K562 (cell line): ENCODE data around the gene PATE3. TPM values are rescaled to one million over a fixed set of nuclear protein-coding genes. Genes with fewer than 3 reads are reported as not detected.

Experiments
- ATAC-seq: fragments of 200-7000 bp; cut with Tn5 transposase; 3 replicates; pipeline ENCODE4 v1.9.1; 2020; ENCODE audit warnings: moderate library complexity
- BruUV-seq: library from RNA; stranded (reverse); fragments of 400-500 nt; replicated peaks from 2 replicates; lab custom pipeline; 2021; lab: Mats Ljungman, UMichigan
- CTCF ChIA-PET: fragments of 300-600 bp; formaldehyde crosslinking; extraction: SDS; loops from one replicate; lab custom pipeline; 2021; ENCODE audit warnings: low intra/inter-chr PET ratio; lab: Yijun Ruan, JAX
- POLR2A ChIA-PET: fragments of 300-600, 350-650 bp; sonication (Branson Sonifier 250); formaldehyde crosslinking; extraction: SDS; loops from one replicate; lab custom pipeline; 2021; ENCODE audit warnings: antibody characterized with exemption, inconsistent platforms; lab: Yijun Ruan, JAX
- DNase-seq, 4 experiments: peaks; one replicate each; pipeline versions ENCODE4 v3.0.0 to v3.0.0-alpha.2; 2011 to 2018; ENCODE audit warnings: low spot score in 3 of 4, mixed read lengths in 3 of 4; ENCODE audit errors: extremely low read depth in 1 of 4
- FAIRE-seq: peaks from 2 replicates; lab custom pipeline; 2011; peaks lifted over from hg19 to GRCh38; lab: Jason Lieb, UNC
- H2AFZ ChIP-seq: 2 replicates; pipeline ENCODE4 v1.6.0; 2011; ENCODE audit warnings: low read depth, low read length, control low read depth, inconsistent platforms
- H3K27ac ChIP-seq: fragments of 200-600 bp; 3 replicates; pipeline ENCODE4 v1.8.0; 2011; ENCODE audit warnings: low read depth, mild to moderate bottlenecking, control low read depth, inconsistent platforms, low read length, moderate library complexity, mixed read lengths; ENCODE audit errors: extremely low read depth
- H3K27me3 ChIP-seq, 2 experiments: fragments of 300-600 bp in 1 of 2; 2 replicates in 1 of 2; 3 replicates in 1 of 2; pipeline versions ENCODE4 v1.6.0 to v1.8.0; 2011; ENCODE audit warnings: inconsistent platforms in 2 of 2, low read length in 2 of 2, mild to moderate bottlenecking in 1 of 2, mixed read lengths in 1 of 2, moderate library complexity in 1 of 2; ENCODE audit not compliant: control insufficient read depth in 2 of 2, insufficient read depth in 2 of 2
- H3K36me3 ChIP-seq: fragments of 300-600 bp; 3 replicates; pipeline ENCODE4 v1.8.0; 2011; ENCODE audit warnings: mild to moderate bottlenecking, low read length, inconsistent platforms; ENCODE audit not compliant: control insufficient read depth, insufficient read depth
- H3K4me1 ChIP-seq, 2 experiments: fragments of 200-600 bp in 1 of 2; replicated peaks in 1 of 2; 2 replicates in 1 of 2; 3 replicates in 1 of 2; pipeline versions ENCODE4 v1.5.1 to v1.8.0; 2011; ENCODE audit warnings: inconsistent platforms in 2 of 2, low read length in 2 of 2, mild to moderate bottlenecking in 1 of 2, mixed read lengths in 1 of 2, moderate library complexity in 1 of 2; ENCODE audit not compliant: control insufficient read depth in 2 of 2, insufficient read depth in 2 of 2
- H3K4me2 ChIP-seq: 2 replicates; pipeline ENCODE4 v1.6.1; 2011; ENCODE audit warnings: low read length, control low read depth, inconsistent platforms, mixed read lengths; ENCODE audit not compliant: insufficient read depth
- H3K4me3 ChIP-seq: fragments of 200-600 bp; sonication (generic), shearing (Covaris generic); 2 replicates; pipeline ENCODE4 v1.5.1; 2016; ENCODE audit warnings: control low read depth, inconsistent platforms
- H3K79me2 ChIP-seq: fragments of 200-600 bp; 3 replicates; pipeline ENCODE4 v1.8.0; 2011; ENCODE audit warnings: low read length, inconsistent platforms; ENCODE audit not compliant: control insufficient read depth, insufficient read depth
- H3K9ac ChIP-seq, 2 experiments: 2 replicates each; pipeline versions ENCODE4 v1.6.0 to v1.6.1; 2011; ENCODE audit warnings: low read depth in 2 of 2, low read length in 2 of 2, control low read depth in 1 of 2, inconsistent platforms in 1 of 2, mild to moderate bottlenecking in 1 of 2, mixed read lengths in 1 of 2; ENCODE audit not compliant: insufficient read depth in 1 of 2
- H3K9me1 ChIP-seq: one replicate; pipeline ENCODE4 v1.6.0; 2011; ENCODE audit warnings: inconsistent platforms, mild to moderate bottlenecking, low read length, moderate library complexity; ENCODE audit not compliant: control insufficient read depth, insufficient read depth
- H3K9me3 ChIP-seq: replicated peaks from 2 replicates; pipeline ENCODE4 v1.5.1; 2011; ENCODE audit warnings: low read depth, low read length, inconsistent platforms; ENCODE audit not compliant: control insufficient read depth, insufficient read depth
- H4K20me1 ChIP-seq: replicated peaks from 2 replicates; pipeline ENCODE4 v1.6.1; 2011; ENCODE audit warnings: low read length, inconsistent platforms, mixed read lengths; ENCODE audit not compliant: control insufficient read depth, insufficient read depth
- CBX8 ChIP-seq: fragments of 200-600 bp; sonication (generic); IDR thresholded peaks from 2 replicates; pipeline ENCODE4 v1.6.1; 2012; ENCODE audit warnings: borderline replicate concordance, mixed run types, low read depth, mild to moderate bottlenecking, moderate library complexity, mixed read lengths, low read length, control low read depth, inconsistent platforms; ENCODE audit not compliant: poor library complexity, severe bottlenecking; ENCODE audit errors: extremely low read depth
- ELF4 ChIP-seq: fragments of 450-650 bp; formaldehyde crosslinking; IDR thresholded peaks from 2 replicates; pipeline ENCODE4 v1.4.0; 2022; ENCODE audit warnings: missing genetic modification characterization
- KDM2B ChIP-seq: fragments of 250-450 bp; sonication (Bioruptor Pico); IDR thresholded peaks from 2 replicates; pipeline ENCODE4 v1.8.0; 2021; ENCODE audit warnings: mild to moderate bottlenecking, moderate library complexity
- LCOR ChIP-seq: sonication (generic); formaldehyde crosslinking; IDR thresholded peaks from 2 replicates; pipeline ENCODE4 v1.8.0; 2022; ENCODE audit warnings: mild to moderate bottlenecking, missing genetic modification reagents
- MAZ ChIP-seq, 2 experiments: fragments of 450-650 bp in 1 of 2; sonication (generic) in 1 of 2; formaldehyde crosslinking; IDR thresholded peaks in 1 of 2; conservative IDR thresholded peaks in 1 of 2; 2 replicates each; pipeline versions ENCODE4 v1.4.0 to v1.5.0; 2020; ENCODE audit warnings: mild to moderate bottlenecking in 1 of 2, missing genetic modification reagents in 1 of 2
- PHB ChIP-seq: fragments of 250-450 bp; sonication (Bioruptor Pico); IDR thresholded peaks from 2 replicates; pipeline ENCODE4 v1.5.0; 2021
- RBM17 ChIP-seq: fragments of 200-400 bp; formaldehyde crosslinking; IDR thresholded peaks from 2 replicates; pipeline ENCODE4 v1.6.1; 2017; ENCODE audit warnings: low read depth, mild to moderate bottlenecking, low read length, borderline replicate concordance
- TFAM ChIP-seq: fragments of 250-450 bp; sonication (Bioruptor Pico); conservative IDR thresholded peaks from 2 replicates; pipeline ENCODE4 v1.5.0; 2021; ENCODE audit warnings: mild to moderate bottlenecking, moderate library complexity
- YBX1 ChIP-seq: fragments of 450-650 bp; IDR thresholded peaks from 2 replicates; pipeline ENCODE4 v1.7.1; 2016; ENCODE audit warnings: mild to moderate bottlenecking
- ZNF584 ChIP-seq: fragments of 200-800 bp; sonication (Bioruptor generic); IDR thresholded peaks from 2 replicates; pipeline ENCODE4 v1.6.1; 2016; ENCODE audit warnings: low read depth, mild to moderate bottlenecking, missing genetic modification characterization, missing compliant biosample characterization
- ZNF79 ChIP-seq: fragments of 250-450 bp; sonication (Bioruptor Pico); IDR thresholded peaks from 2 replicates; pipeline ENCODE4 v1.4.0; 2020; ENCODE audit warnings: low read depth, mild to moderate bottlenecking, moderate library complexity
- WGBS: fragments of 100-300 bp; shearing (Covaris generic); methylation state at CpG from one replicate; pipeline ENCODE4 v1.1.6; 2016; ENCODE audit warnings: low coverage, mixed read lengths; ENCODE audit not compliant: insufficient coverage; ENCODE audit errors: missing lambda C conversion rate; 5-methylcytosine and 5-hydroxymethylcytosine counted together
- in situ Hi-C: fragments of 300-500 bp; cut with MboI; formaldehyde crosslinking; loops from 4 replicates; pipeline ENCODE4 v1.15.0; 2018; ENCODE audit warnings: inconsistent platforms, mixed read lengths
- intact Hi-C: fragments of 100-400 bp; cut with micrococcal nuclease; formaldehyde crosslinking; loops from 2 replicates; pipeline ENCODE4 v1.14.2; 2022
- polyA plus RNA-seq, 8 experiments: library from polyadenylated mRNA; depleted of rRNA in 4 of 8; stranded (reverse) in 5 of 8; unstranded in 3 of 8; fragments of >200 nt; fragmentation: Nextera tagmentation in 2 of 8; fragmentation: Illumina TruSeq in 1 of 8; extraction: Ambion mirVana in 2 of 8; extraction: Trizol in 1 of 8; gene quantifications; 2 replicates each; pipeline versions ENCODE4 v1.2.1 to v1.2.3, GENCODE V29; 2011 to 2014; ENCODE audit warnings: inconsistent platforms in 1 of 8, missing spikeins in 1 of 8
- total RNA-seq, 7 experiments: library from RNA; depleted of rRNA in 6 of 7; stranded (reverse); fragments of >200 nt in 6 of 7; fragmentation: Illumina TruSeq in 2 of 7; extraction: Trizol in 2 of 7; gene quantifications; 2 replicates each; pipeline versions ENCODE4 v1.2.1 to v1.2.3, GENCODE V29; 2011 to 2021; ENCODE audit warnings: low replicate concordance in 1 of 7
- TF ChIP-seq, protein P1 (sequence below): fragments of 250-450 bp; sonication (Bioruptor Pico); IDR thresholded peaks from 2 replicates; pipeline ENCODE4 v1.8.0; 2022; ENCODE audit warnings: moderate library complexity, mild to moderate bottlenecking, inconsistent platforms

The PATE3 gene
- total and polyA plus RNA-seq, 9 of the 15 experiments (the other 6 are each of a cell fraction or from before 2014, with no cell fraction given): not detected

DNA sequence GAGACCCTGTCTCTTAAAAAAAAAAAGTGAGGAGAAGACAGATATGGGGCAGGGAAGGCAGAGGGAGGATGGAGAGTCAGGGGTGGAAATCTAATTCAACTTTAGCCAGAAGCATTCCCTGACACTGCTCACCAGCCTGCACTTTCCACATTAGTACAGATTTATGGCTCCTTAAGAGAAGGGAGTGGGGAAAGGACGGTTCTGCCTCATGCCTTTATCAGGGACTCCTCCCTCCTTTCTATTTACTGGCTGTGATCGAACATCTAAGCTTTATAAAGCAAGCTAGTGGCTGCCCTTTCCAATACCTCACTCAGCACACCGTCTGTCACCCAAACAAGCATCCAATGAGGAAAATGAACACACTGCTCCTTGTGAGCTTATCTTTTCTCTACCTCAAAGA lies 45.1 kb downstream of the PATE3 start, which contains the start of gene PATE4 (continued):
- TF ChIP-seq CBX8 (no peak), TFAM (no peak), LCOR (no peak), YBX1 (no peak), PHB (CRISPR knock-in tag) (no peak), ZNF584 (CRISPR knock-in tag) (no peak), ZNF79 (CRISPR knock-in tag) (no peak), RBM17 (no peak), ELF4 (CRISPR knock-in tag) (no peak)
- TF ChIP-seq, all 486 proteins: peak for 0

DNA sequence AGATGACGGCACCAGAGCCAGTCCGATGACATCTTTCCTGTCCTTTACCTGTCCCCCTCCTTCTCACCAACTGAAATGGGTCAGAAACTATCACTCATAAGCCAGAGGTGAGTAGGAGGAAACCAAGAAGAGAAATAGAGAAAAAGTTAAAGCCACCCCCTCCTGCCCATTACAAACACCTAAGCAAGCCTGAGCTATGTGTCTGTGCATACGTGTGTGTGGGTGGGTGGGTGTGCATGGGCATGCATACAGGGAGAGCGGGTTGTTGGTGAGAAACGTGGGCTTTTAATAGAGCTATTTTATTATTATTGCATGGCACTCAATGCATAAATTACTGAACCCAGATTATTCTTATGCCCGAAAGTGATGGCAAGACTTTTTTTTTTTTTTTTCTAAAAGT lies 47.8 kb downstream of the PATE3 start:
- Histone ChIP-seq H3K9me1 (no peaks in the 10 kb centered on the region), H4K20me1 (no peaks in the 10 kb centered on the region), H3K4me1 (no peaks in the 10 kb centered on the region; a peak in 1 of 5 replicates), H3K9ac (no peak overlapping the region), H3K27me3 (peaks cover 0 to 3% of the 10 kb centered on the region in 2 experiments; a peak in 1 of 5 replicates), H3K79me2 (no peaks in the 10 kb centered on the region), H3K4me2 (no peak overlapping the region), H3K36me3 (no peaks in the 10 kb centered on the region), H3K4me3 (no peak overlapping the region), H3K27ac (no peak overlapping the region), H3K9me3 (no peaks in the 10 kb centered on the region), H2AFZ (no peak overlapping the region)
- FAIRE-seq (no peak), ATAC-seq (no peak), DNase-seq (no peak)
- 0% methylated on average over 6 of the region's 6 CpGs for WGBS
- no TSS peak for BruUV-seq
- CTCF ChIA-PET: no interaction called here
- POLR2A ChIA-PET: interaction anchor here (0.5 to 0.6 kb wide), 3 partner anchors 11 to 684 kb away, joined by 3 to 4 read pairs (median 3); no protein-coding TSS in a partner anchor
- in situ Hi-C loops: no loop called here
- intact Hi-C loops: no loop called here
- TF ChIP-seq MAZ (CRISPR knock-in tag; conservative IDR thresholded peaks at IDR 0.05 in 1 of 2, IDR thresholded peaks at IDR 0.05 in 1 of 2): no peak
- no peak for TF ChIP-seq KDM2B (CRISPR knock-in tag)
- TF ChIP-seq, protein P1, sequence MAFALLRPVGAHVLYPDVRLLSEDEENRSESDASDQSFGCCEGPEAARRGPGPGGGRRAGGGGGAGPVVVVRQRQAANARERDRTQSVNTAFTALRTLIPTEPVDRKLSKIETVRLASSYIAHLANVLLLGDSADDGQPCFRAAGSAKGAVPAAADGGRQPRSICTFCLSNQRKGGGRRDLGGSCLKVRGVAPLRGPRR (CRISPR knock-in tag): no peak

Other genes starting within 250 kb of the PATE3 start
Only the 7 nearest of the 11 such genes appear.
- gene ACRV1, start 107.3 kb upstream of the PATE3 start, total RNA-seq (2014; rRNA removed): not detected in 2 replicates
- not detected in 2 replicates for gene ACRV1, start 107.3 kb upstream of the PATE3 start, total RNA-seq (2014; rRNA removed; fragmentation: Illumina TruSeq; extraction: Trizol)
- not detected in 2 replicates for gene ACRV1, start 107.3 kb upstream of the PATE3 start, total RNA-seq (2015; rRNA removed; fragmentation: Illumina TruSeq; extraction: Trizol)
- gene ACRV1, start 107.3 kb upstream of the PATE3 start, total RNA-seq (2021): not detected in 2 replicates
- gene ACRV1, start 107.3 kb upstream of the PATE3 start, polyA plus RNA-seq (2011; rRNA removed): not detected in 2 replicates
- not detected in 2 replicates for gene ACRV1, start 107.3 kb upstream of the PATE3 start, polyA plus RNA-seq (2014; fragmentation: Illumina TruSeq; extraction: Trizol)
- under 1 TPM; 0.22 to 0.25 TPM for gene ACRV1, start 107.3 kb upstream of the PATE3 start, polyA plus RNA-seq (2014; fragmentation: Nextera tagmentation; extraction: Ambion mirVana)
- not detected in 2 replicates for gene ACRV1, start 107.3 kb upstream of the PATE3 start, polyA plus RNA-seq (2014; rRNA removed)
- gene PATE1, start 41.8 kb upstream of the PATE3 start, total RNA-seq (2014; rRNA removed): not detected in 2 replicates
- gene PATE1, start 41.8 kb upstream of the PATE3 start, total RNA-seq (2014; rRNA removed; fragmentation: Illumina TruSeq; extraction: Trizol): not detected in 2 replicates
- gene PATE1, start 41.8 kb upstream of the PATE3 start, total RNA-seq (2015; rRNA removed; fragmentation: Illumina TruSeq; extraction: Trizol): not detected in 2 replicates
- not detected in 2 replicates for gene PATE1, start 41.8 kb upstream of the PATE3 start, total RNA-seq (2021)
- not detected in 2 replicates for gene PATE1, start 41.8 kb upstream of the PATE3 start, polyA plus RNA-seq (2011; rRNA removed)
- not detected in 2 replicates for gene PATE1, start 41.8 kb upstream of the PATE3 start, polyA plus RNA-seq (2014; fragmentation: Illumina TruSeq; extraction: Trizol)
- gene PATE1, start 41.8 kb upstream of the PATE3 start, polyA plus RNA-seq (2014; fragmentation: Nextera tagmentation; extraction: Ambion mirVana): not detected
- gene PATE1, start 41.8 kb upstream of the PATE3 start, polyA plus RNA-seq (2014; rRNA removed): not detected in 2 replicates
- not detected in 2 replicates for gene PATE2, start 9.3 kb upstream of the PATE3 start, total RNA-seq (2014; rRNA removed)
- not detected in 2 replicates for gene PATE2, start 9.3 kb upstream of the PATE3 start, total RNA-seq (2014; rRNA removed; fragmentation: Illumina TruSeq; extraction: Trizol)
- gene PATE2, start 9.3 kb upstream of the PATE3 start, total RNA-seq (2015; rRNA removed; fragmentation: Illumina TruSeq; extraction: Trizol): not detected in 2 replicates
- gene PATE2, start 9.3 kb upstream of the PATE3 start, total RNA-seq (2021): not detected in 2 replicates
- not detected in 2 replicates for gene PATE2, start 9.3 kb upstream of the PATE3 start, polyA plus RNA-seq (2011; rRNA removed)
- gene PATE2, start 9.3 kb upstream of the PATE3 start, polyA plus RNA-seq (2014; fragmentation: Illumina TruSeq; extraction: Trizol): not detected in 2 replicates
- gene PATE2, start 9.3 kb upstream of the PATE3 start, polyA plus RNA-seq (2014; fragmentation: Nextera tagmentation; extraction: Ambion mirVana): not detected
- 0.05 TPM in 1 of 2 replicates, not detected in the other for gene PATE2, start 9.3 kb upstream of the PATE3 start, polyA plus RNA-seq (2014; rRNA removed)
- gene PATE4, start 45.2 kb downstream of the PATE3 start, total RNA-seq (2014; rRNA removed): not detected in 2 replicates
- not detected in 2 replicates for gene PATE4, start 45.2 kb downstream of the PATE3 start, total RNA-seq (2014; rRNA removed; fragmentation: Illumina TruSeq; extraction: Trizol)
- not detected in 2 replicates for gene PATE4, start 45.2 kb downstream of the PATE3 start, total RNA-seq (2015; rRNA removed; fragmentation: Illumina TruSeq; extraction: Trizol)
- not detected in 2 replicates for gene PATE4, start 45.2 kb downstream of the PATE3 start, total RNA-seq (2021)
- not detected in 2 replicates for gene PATE4, start 45.2 kb downstream of the PATE3 start, polyA plus RNA-seq (2011; rRNA removed)
- gene PATE4, start 45.2 kb downstream of the PATE3 start, polyA plus RNA-seq (2014; fragmentation: Illumina TruSeq; extraction: Trizol): not detected in 2 replicates
- not detected for gene PATE4, start 45.2 kb downstream of the PATE3 start, polyA plus RNA-seq (2014; fragmentation: Nextera tagmentation; extraction: Ambion mirVana)
- gene PATE4, start 45.2 kb downstream of the PATE3 start, polyA plus RNA-seq (2014; rRNA removed): not detected in 2 replicates
- 3.3 and 3.8 TPM in 2 replicates for gene HYLS1, start 99.5 kb downstream of the PATE3 start, total RNA-seq (2014; rRNA removed)
- gene HYLS1, start 99.5 kb downstream of the PATE3 start, total RNA-seq (2014; rRNA removed; fragmentation: Illumina TruSeq; extraction: Trizol): 4.8 and 5.7 TPM in 2 replicates
- gene HYLS1, start 99.5 kb downstream of the PATE3 start, total RNA-seq (2015; rRNA removed; fragmentation: Illumina TruSeq; extraction: Trizol): 5.1 and 5.6 TPM in 2 replicates
- gene HYLS1, start 99.5 kb downstream of the PATE3 start, total RNA-seq (2021): 2.7 and 3.6 TPM in 2 replicates
- 1.1 and 3.2 TPM in 2 replicates for gene HYLS1, start 99.5 kb downstream of the PATE3 start, polyA plus RNA-seq (2011; rRNA removed)
- gene HYLS1, start 99.5 kb downstream of the PATE3 start, polyA plus RNA-seq (2014; fragmentation: Illumina TruSeq; extraction: Trizol): 3.8 and 5.1 TPM in 2 replicates
- 1 to 10 TPM; 7.4 to 8.2 TPM for gene HYLS1, start 99.5 kb downstream of the PATE3 start, polyA plus RNA-seq (2014; fragmentation: Nextera tagmentation; extraction: Ambion mirVana)
- gene HYLS1, start 99.5 kb downstream of the PATE3 start, polyA plus RNA-seq (2014; rRNA removed): 3.2 and 4.6 TPM in 2 replicates
- 16.4 and 18.4 TPM in 2 replicates for gene PUS3, start 115.1 kb downstream of the PATE3 start, total RNA-seq (2014; rRNA removed)
- 40.6 and 46.2 TPM in 2 replicates for gene PUS3, start 115.1 kb downstream of the PATE3 start, total RNA-seq (2014; rRNA removed; fragmentation: Illumina TruSeq; extraction: Trizol)
- gene PUS3, start 115.1 kb downstream of the PATE3 start, total RNA-seq (2015; rRNA removed; fragmentation: Illumina TruSeq; extraction: Trizol): 28.4 and 35.9 TPM in 2 replicates
- gene PUS3, start 115.1 kb downstream of the PATE3 start, total RNA-seq (2021): 19.1 and 22.5 TPM in 2 replicates
- 7.8 and 16.5 TPM in 2 replicates for gene PUS3, start 115.1 kb downstream of the PATE3 start, polyA plus RNA-seq (2011; rRNA removed)
- gene PUS3, start 115.1 kb downstream of the PATE3 start, polyA plus RNA-seq (2014; fragmentation: Illumina TruSeq; extraction: Trizol): 25.9 and 39.0 TPM in 2 replicates
- 10 to 100 TPM; 39.6 to 49.2 TPM for gene PUS3, start 115.1 kb downstream of the PATE3 start, polyA plus RNA-seq (2014; fragmentation: Nextera tagmentation; extraction: Ambion mirVana)
- 15.6 and 25.4 TPM in 2 replicates for gene PUS3, start 115.1 kb downstream of the PATE3 start, polyA plus RNA-seq (2014; rRNA removed)
- gene DDX25, start 116.4 kb downstream of the PATE3 start, total RNA-seq (2014; rRNA removed): not detected in 2 replicates
- not detected in 2 replicates for gene DDX25, start 116.4 kb downstream of the PATE3 start, total RNA-seq (2014; rRNA removed; fragmentation: Illumina TruSeq; extraction: Trizol)
- not detected in 2 replicates for gene DDX25, start 116.4 kb downstream of the PATE3 start, total RNA-seq (2015; rRNA removed; fragmentation: Illumina TruSeq; extraction: Trizol)
- not detected in 2 replicates for gene DDX25, start 116.4 kb downstream of the PATE3 start, total RNA-seq (2021)
- gene DDX25, start 116.4 kb downstream of the PATE3 start, polyA plus RNA-seq (2011; rRNA removed): not detected in 2 replicates
- gene DDX25, start 116.4 kb downstream of the PATE3 start, polyA plus RNA-seq (2014; fragmentation: Illumina TruSeq; extraction: Trizol): not detected in 2 replicates
- gene DDX25, start 116.4 kb downstream of the PATE3 start, polyA plus RNA-seq (2014; fragmentation: Nextera tagmentation; extraction: Ambion mirVana): not detected
- not detected in 2 replicates for gene DDX25, start 116.4 kb downstream of the PATE3 start, polyA plus RNA-seq (2014; rRNA removed)